PC-9 (cell line): ENCODE measurements around the gene CCDC85A. TPM values are rescaled to one million over a fixed set of nuclear protein-coding genes. Genes with fewer than 3 reads are reported as not detected.
"Not testable (repeated sequence)": the region's sequence is repeated elsewhere in the genome, so short reads cannot be mapped to it uniquely, and the experiment has no call there.

Source experiments
- Bru-seq: library from RNA; stranded (reverse); fragments of 400-500 nt; gene quantifications from one replicate; lab custom pipeline; 2021; lab: Mats Ljungman, UMichigan
- BruChase-seq, 2 experiments: library from RNA; stranded (reverse); fragments of 400-500 nt; gene quantifications; one replicate each; lab custom pipeline; 2021; lab: Mats Ljungman, UMichigan
- BruUV-seq: library from RNA; stranded (reverse); fragments of 400-500 nt; replicated peaks from 2 replicates; lab custom pipeline; 2021; lab: Mats Ljungman, UMichigan
- CTCF ChIA-PET: fragments of 300-600 bp; sonication (Branson Sonifier 250); formaldehyde crosslinking; loops from one replicate; lab custom pipeline; 2022; ENCODE audit warnings: antibody characterized with exemption; lab: Charles Lee
- POLR2A ChIA-PET: fragments of 300-600 bp; sonication (Branson Sonifier 250); formaldehyde crosslinking; loops from one replicate; lab custom pipeline; 2022; ENCODE audit warnings: antibody characterized with exemption; ENCODE audit not compliant: unreplicated experiment; lab: Charles Lee
- DNase-seq, 2 experiments: peaks; one replicate each; pipeline versions ENCODE4 v3.0.0 to v3.0.0-alpha.2; 2015 to 2022; ENCODE audit warnings: mixed read lengths in 1 of 2
- H2AFZ ChIP-seq: fragments of 200-600 bp; sonication (generic); 2 replicates; pipeline ENCODE4 v1.8.1; 2017; ENCODE audit warnings: antibody characterized with exemption
- H3F3A ChIP-seq: fragments of 200-600 bp; sonication (generic); 2 replicates; pipeline ENCODE4 v1.8.1; 2017; ENCODE audit warnings: antibody characterized with exemption, mild to moderate bottlenecking, low read depth; ENCODE audit not compliant: insufficient read depth
- H3K27ac ChIP-seq: fragments of 200-600 bp; sonication (generic); 2 replicates; pipeline ENCODE4 v1.6.1; 2016; ENCODE audit warnings: mixed run types
- H3K27me3 ChIP-seq: fragments of 200-600 bp; sonication (generic); 2 replicates; pipeline ENCODE4 v1.6.1; 2016; ENCODE audit warnings: low read depth, mixed run types; ENCODE audit not compliant: insufficient read depth
- H3K36me3 ChIP-seq: fragments of 200-600 bp; sonication (generic); 2 replicates; pipeline ENCODE4 v1.6.1; 2016; ENCODE audit warnings: low read depth, mixed run types
- H3K4me1 ChIP-seq: fragments of 200-600 bp; sonication (generic); replicated peaks from 2 replicates; pipeline ENCODE4 v1.6.1; 2016; ENCODE audit warnings: mixed run types; ENCODE audit not compliant: insufficient read depth
- H3K4me2 ChIP-seq: fragments of 200-600 bp; sonication (generic); 2 replicates; pipeline ENCODE4 v1.6.1; 2017; ENCODE audit warnings: mixed run types
- H3K4me3 ChIP-seq: fragments of 200-600 bp; sonication (generic); 2 replicates; pipeline ENCODE4 v1.6.1; 2016; ENCODE audit warnings: mixed run types
- H3K79me2 ChIP-seq: fragments of 200-600 bp; sonication (generic); 2 replicates; pipeline ENCODE4 v1.6.1; 2017; ENCODE audit warnings: low read depth, mixed run types
- H3K9me2 ChIP-seq: fragments of 200-600 bp; sonication (generic); 2 replicates; pipeline ENCODE4 v1.8.1; 2017; ENCODE audit warnings: mild to moderate bottlenecking; ENCODE audit not compliant: insufficient read depth
- H3K9me3 ChIP-seq: fragments of 200-600 bp; sonication (generic); 2 replicates; pipeline ENCODE4 v1.8.1; 2016; ENCODE audit warnings: low read depth; ENCODE audit not compliant: insufficient read depth
- H4K20me1 ChIP-seq: fragments of 200-600 bp; sonication (generic); 2 replicates; pipeline ENCODE4 v1.8.1; 2017; ENCODE audit not compliant: insufficient read depth
- EZH2 ChIP-seq: fragments of 200-600 bp; sonication (generic); IDR thresholded peaks from 2 replicates; pipeline ENCODE4 v1.8.0; 2017; ENCODE audit warnings: antibody characterized with exemption, low read depth
- intact Hi-C: fragments of 100-400 bp; cut with micrococcal nuclease; formaldehyde crosslinking; loops from one replicate; pipeline ENCODE4 v1.10.0; 2022; ENCODE audit not compliant: unreplicated experiment
- long read RNA-seq: library from polyadenylated mRNA; stranded (forward); transcript quantifications from one replicate; pipeline ENCODE4 v2.0.0, GENCODE V29; 2022
- total RNA-seq: library from RNA; stranded (reverse); gene quantifications from 2 replicates; pipeline ENCODE4 v1.2.3, GENCODE V29; 2021
- TF ChIP-seq, protein P1 (sequence below): fragments of 200-600 bp; sonication (generic); conservative IDR thresholded peaks from 2 replicates; pipeline ENCODE4 v1.6.1; 2017; ENCODE audit warnings: mixed run types, antibody characterized with exemption, mild to moderate bottlenecking, moderate library complexity

The CCDC85A gene
- total RNA-seq (0.10 TPM in 1 of 2 replicates, not detected in the other), Bru-seq, nascent RNA (percentile 15 among the genes with signal in this experiment), BruChase-seq, experiment 1, labeled RNA remaining after a 2-hour chase (not detected), BruChase-seq, experiment 2, labeled RNA remaining after a 6-hour chase (not detected)
- long read RNA-seq = 0 reads

DNA sequence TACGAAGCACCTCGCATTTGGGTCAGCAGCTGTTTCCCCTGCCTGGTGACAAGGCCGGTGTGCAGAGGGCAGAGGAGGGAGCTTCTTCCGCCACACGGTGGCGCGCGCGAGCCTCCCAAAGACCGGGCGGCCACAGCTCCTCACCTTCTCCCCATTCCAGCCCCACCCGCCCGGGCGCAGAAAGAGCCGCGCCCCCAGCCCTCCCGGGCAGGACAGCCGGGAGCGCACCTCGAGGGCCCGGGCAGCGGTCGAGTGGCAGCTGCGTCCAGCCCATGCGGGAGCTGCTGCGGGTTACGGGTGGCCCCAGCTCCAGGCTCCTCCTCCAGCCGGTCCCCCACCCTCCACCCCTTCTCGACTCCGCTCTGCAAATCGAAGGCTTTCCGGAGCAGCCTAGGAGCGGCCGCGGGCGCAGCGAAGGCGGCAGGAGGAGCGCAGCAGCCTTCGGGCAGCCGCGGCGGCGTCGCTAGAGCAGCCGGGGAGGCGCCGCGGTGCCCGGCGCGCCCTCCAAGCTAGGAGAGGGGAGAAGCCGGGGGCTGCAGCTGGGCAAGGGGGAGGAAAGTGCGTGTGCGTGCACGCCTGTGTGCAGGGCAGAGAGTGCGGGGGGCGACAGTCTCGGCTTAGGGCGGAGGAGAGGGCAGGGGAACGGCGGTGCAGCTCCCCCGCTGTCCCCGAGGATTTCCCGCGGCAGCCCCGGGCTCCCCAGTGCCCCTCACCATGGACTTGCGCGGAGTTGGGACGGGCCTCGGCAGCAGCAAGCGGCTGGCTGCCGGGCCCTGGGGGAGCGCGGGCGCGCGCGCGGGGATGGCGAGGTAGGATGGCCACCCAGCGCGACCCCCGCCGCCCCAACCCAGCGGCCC lies at the start of gene CCDC85A:
CCDC85A (plus strand) TSS at position 348 of the 857 bp plus-strand sequence. CDS start 635 bp downstream, outside the sequence.
- Histone ChIP-seq H3K9me3 (no peaks in the 10 kb centered on the region), H3K4me2 (peak within 1 kb of the TSS; percentile 48; the same call in 1 of the 2 replicates), H3K27ac (no peak within 1 kb of the TSS), H3K27me3 (peaks cover 89% of the 10 kb centered on the region), H3K4me3 (no peak within 1 kb of the TSS), H3K4me1 (no peaks in the 10 kb centered on the region), H4K20me1 (no peaks in the 10 kb centered on the region), H3K79me2 (no peaks in the 10 kb centered on the region), H3F3A (no peaks in the 10 kb centered on the region), H3K36me3 (no peaks in the 10 kb centered on the region), H2AFZ (no peak within 1 kb of the TSS), H3K9me2 (no peaks in the 10 kb centered on the region)
- intact Hi-C loops = loop anchor here (1.0 to 5.0 kb wide), 3 partner anchors 565 to 1333 kb away; no protein-coding TSS in a partner anchor
- CTCF ChIA-PET = interaction anchor here (0.7 to 1.3 kb wide), 4 partner anchors 144 to 1314 kb away, joined by 3 to 8 read pairs (median 6); no protein-coding TSS in a partner anchor
- peak in 1 of 2 experiments; percentile 89 for DNase-seq
- no peak for TF ChIP-seq EZH2
- TF ChIP-seq, protein P1, sequence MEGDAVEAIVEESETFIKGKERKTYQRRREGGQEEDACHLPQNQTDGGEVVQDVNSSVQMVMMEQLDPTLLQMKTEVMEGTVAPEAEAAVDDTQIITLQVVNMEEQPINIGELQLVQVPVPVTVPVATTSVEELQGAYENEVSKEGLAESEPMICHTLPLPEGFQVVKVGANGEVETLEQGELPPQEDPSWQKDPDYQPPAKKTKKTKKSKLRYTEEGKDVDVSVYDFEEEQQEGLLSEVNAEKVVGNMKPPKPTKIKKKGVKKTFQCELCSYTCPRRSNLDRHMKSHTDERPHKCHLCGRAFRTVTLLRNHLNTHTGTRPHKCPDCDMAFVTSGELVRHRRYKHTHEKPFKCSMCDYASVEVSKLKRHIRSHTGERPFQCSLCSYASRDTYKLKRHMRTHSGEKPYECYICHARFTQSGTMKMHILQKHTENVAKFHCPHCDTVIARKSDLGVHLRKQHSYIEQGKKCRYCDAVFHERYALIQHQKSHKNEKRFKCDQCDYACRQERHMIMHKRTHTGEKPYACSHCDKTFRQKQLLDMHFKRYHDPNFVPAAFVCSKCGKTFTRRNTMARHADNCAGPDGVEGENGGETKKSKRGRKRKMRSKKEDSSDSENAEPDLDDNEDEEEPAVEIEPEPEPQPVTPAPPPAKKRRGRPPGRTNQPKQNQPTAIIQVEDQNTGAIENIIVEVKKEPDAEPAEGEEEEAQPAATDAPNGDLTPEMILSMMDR = peak; percentile 87
- POLR2A ChIA-PET = interaction anchor here (0.6 kb wide), 1 partner anchor 868 kb away, joined by 5 read pairs; no protein-coding TSS in a partner anchor
- no TSS peak for BruUV-seq

DNA sequence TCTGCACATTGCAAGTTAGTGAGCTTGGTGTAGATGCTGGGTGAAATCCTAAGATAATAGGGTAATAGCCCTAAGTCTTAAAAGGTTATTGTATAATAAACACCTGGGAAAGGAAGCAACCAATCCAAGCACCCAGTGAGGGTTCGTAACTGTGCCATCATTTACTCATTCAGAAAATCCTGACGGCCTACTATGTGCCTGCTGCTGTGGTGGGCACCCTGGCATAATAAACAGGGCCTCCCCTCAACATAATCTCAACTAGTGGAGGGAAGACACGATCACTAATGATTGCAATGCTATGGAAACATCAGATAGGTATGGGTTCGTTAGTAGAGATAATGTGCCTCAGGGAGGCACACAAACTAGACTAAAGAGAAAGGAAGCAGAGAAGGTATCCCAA lies 48.9 kb upstream of the CCDC85A start:
- Histone ChIP-seq H3K4me1 (no peaks in the 10 kb centered on the region), H3K27me3 (peaks cover 15% of the 10 kb centered on the region), H3K27ac (no peak overlapping the region), H3K4me3 (no peak overlapping the region), H3K79me2 (no peaks in the 10 kb centered on the region), H4K20me1 (no peaks in the 10 kb centered on the region), H3K9me2 (no peaks in the 10 kb centered on the region), H3K4me2 (no peak overlapping the region), H2AFZ (no peak overlapping the region), H3F3A (no peaks in the 10 kb centered on the region), H3K9me3 (no peaks in the 10 kb centered on the region; the same call in 1 of the 2 replicates), H3K36me3 (no peaks in the 10 kb centered on the region)
- no peak for DNase-seq
- TF ChIP-seq, protein P1 = no peak
- TF ChIP-seq EZH2 = no peak
- no TSS peak for BruUV-seq
- ChIA-PET POLR2A (no interaction called here), CTCF (no interaction called here)
- intact Hi-C loops = loop anchor here (5.0 to 10.0 kb wide), 3 partner anchors 123 to 870 kb away; partner anchors contain the start of gene MTIF2

DNA sequence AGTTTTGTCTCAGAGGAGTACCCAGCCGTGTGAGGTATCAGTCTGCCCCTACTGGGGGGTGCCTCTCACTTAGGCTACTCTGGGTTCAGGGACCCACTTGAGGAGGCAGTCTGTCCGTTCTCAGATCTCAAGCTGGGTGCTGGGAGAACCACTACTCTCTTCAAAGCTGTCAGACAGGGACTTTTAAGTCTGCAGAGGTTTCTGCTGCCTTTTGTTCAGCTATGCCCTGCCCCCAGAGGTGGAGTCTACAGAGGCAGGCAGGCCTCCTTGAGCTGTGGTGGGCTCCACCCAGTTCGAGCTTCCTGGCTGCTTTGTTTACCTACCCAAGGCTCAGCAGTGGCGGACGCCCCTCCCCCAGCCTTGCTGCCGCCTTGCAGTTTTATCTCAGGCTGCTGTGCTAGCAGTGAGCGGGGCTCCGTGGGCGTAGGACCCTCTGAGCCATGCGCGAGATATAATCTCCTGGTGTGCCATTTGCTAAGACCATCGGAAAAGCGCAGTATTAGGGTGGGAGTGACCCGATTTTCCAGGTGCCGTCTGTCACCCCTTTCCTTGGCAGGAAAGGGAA lies 41.2 kb upstream of the CCDC85A start:
- POLR2A ChIA-PET, H3K9me3 ChIP-seq, H3K79me2 ChIP-seq, H4K20me1 ChIP-seq, H3K4me1 ChIP-seq, H2AFZ ChIP-seq, H3K36me3 ChIP-seq, H3K27ac ChIP-seq, BruUV-seq, intact Hi-C loops, H3F3A ChIP-seq, H3K9me2 ChIP-seq, CTCF ChIA-PET, H3K27me3 ChIP-seq, DNase-seq: not testable (repeated sequence)
- peak overlapping the region; percentile 32; the same call in 1 of the 2 replicates for H3K4me2 ChIP-seq
- H3K4me3 ChIP-seq = peak overlapping the region; percentile 24; the same call in 1 of the 2 replicates
